ENCODE results near the gene STBD1. TPM values are rescaled to one million over a fixed set of nuclear protein-coding genes. Genes with fewer than 3 reads are reported as not detected.

The STBD1 gene
- polyA plus RNA-seq, 3 donors, result 11.6 to 64.7 (median 17.5) TPM

Other genes with a start within 250 kb of the STBD1 start
- under 1 TPM in 2 of 3 donors, not detected in 1; 0.15 to 0.63 TPM for gene ART3, start 232.0 kb upstream of the STBD1 start, polyA plus RNA-seq
- gene NUP54, start 158.3 kb upstream of the STBD1 start, polyA plus RNA-seq, result 10 to 100 TPM; 14.0 to 29.8 (median 20.7) TPM
- 10 to 100 TPM; 38.5 to 64.8 (median 63.9) TPM for gene SCARB2, start 92.9 kb upstream of the STBD1 start, polyA plus RNA-seq
- gene FAM47E, start 55.0 kb upstream of the STBD1 start, polyA plus RNA-seq, result 1 to 10 TPM; 3.3 to 9.0 (median 8.4) TPM
- under 1 TPM; 0.11 to 0.25 (median 0.25) TPM for gene CCDC158, start 114.4 kb downstream of the STBD1 start, polyA plus RNA-seq
- gene SHROOM3, start 128.5 kb downstream of the STBD1 start, polyA plus RNA-seq, result 1 to 10 TPM in 2 of 3 donors, under 1 TPM in 1; 0.11 to 3.4 (median 2.1) TPM